Anterior cingulate cortex (tissue), 58 donors: Measurements from ENCODE around the gene SORBS2.

Source experiments
- DNase-seq, 58 donors: peaks; one replicate each; lab custom pipeline; 2025; lab: John Stamatoyannopoulos, UW

SORBS2 gene

DNA sequence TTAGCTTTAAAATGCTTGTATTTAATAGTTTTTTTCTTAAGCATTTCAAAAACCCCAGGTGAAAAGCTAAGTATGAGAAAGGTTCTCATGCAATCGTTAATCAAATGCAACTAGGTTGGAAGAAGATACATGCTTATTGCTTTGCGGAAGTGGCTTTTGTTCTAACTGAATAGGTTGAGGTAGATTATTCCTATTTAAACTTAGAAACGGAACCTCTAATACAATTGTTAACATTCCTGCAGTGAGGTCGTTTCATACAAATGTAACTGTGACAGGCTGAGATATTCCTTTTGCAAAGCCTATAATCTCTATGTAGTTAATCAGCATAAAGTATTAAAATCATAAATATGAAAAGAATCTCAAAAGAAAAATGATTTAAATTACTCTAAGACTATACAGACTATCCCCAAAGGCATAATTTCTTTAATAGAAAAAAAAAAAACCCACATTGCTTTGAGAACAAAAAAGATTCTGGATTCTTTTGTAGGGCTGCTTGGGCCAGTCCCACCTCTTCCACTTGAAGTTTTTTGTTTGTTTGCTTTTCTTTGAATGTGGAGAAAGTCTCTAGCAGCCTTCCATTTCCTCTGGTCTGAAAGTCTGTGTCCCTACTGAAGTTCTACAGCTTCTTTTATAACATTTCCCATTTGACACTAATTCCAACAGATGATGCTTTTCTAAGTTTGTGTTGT, 25.6 kb upstream of the SORBS2 start:
- no peak for DNase-seq

DNA sequence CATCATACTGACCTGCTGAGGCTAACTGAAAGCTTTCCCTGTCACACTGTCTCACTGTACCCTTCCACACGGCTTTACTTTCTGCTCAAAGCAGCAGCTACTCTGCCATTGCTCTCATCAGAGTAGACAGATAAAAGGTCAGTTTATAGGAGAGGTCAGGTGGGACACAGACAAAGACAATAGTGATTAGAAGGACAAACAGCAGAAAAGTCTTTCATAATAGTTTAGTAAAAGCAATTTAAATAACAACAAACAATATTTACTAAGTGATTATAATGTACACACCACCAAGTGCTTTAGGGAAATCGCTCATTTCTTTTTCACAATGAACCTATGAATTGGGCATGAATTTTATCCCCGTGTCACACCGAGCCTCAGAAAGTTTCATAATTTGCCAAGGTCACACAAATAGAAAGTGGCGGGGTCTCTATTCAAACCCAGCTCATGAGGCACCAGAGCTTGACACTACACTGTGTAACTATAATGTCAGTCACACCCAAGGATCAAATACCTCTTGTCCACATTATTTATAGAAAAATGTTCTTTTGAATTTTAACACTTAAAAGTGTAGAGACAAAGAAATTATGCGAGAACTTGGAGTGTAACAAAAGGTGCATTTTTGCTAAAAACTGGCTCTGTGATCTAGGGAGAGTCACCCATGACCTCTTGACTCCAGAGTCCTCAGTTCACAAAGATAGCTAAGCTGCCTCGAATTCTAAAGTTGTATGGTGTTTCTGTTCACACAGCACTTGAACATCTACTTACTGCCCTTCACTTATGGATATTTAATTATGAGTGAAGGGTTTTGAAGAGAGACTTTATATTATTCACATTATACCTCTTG, 24.5 kb upstream of the SORBS2 start:
- no peak for DNase-seq

DNA sequence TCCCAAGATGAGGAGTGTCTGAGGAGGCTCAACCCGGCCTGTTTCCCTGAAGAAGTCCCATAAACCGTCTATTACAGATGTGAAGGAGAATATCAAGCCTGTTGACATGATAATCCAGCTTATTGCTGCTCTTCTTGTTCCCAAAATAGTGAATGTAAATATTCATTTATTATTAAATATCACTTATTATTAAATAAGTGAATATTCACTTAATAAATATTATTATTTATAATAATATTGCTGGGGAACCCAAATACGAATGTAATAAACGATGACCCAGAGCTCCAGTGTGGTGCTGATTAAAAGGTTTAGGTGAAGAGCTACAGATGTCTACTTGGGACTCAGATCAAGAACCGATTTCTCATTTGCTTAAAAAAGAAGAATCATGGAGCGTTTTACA, 23.8 kb upstream of the SORBS2 start:
- DNase-seq, result no peak

DNA sequence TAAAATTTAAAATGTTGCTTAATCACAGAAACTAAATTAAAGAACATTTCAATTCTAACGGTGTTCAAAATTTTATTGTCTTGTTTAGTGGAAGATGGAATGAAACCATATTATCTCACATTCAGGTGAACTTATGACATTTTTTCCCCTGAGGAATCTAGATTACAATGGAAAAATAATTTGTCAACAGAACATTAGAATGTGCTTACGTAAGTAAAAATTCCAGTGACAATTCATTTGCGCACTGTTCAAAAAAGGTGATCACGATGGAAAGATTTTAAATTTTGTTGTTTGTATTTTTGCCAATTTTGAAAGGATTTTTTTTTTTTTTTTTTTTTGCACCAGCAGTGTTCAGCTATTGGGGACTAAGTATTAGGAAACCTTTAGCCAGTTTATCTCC, 23.3 kb upstream of the SORBS2 start:
- DNase-seq, result no peak

DNA sequence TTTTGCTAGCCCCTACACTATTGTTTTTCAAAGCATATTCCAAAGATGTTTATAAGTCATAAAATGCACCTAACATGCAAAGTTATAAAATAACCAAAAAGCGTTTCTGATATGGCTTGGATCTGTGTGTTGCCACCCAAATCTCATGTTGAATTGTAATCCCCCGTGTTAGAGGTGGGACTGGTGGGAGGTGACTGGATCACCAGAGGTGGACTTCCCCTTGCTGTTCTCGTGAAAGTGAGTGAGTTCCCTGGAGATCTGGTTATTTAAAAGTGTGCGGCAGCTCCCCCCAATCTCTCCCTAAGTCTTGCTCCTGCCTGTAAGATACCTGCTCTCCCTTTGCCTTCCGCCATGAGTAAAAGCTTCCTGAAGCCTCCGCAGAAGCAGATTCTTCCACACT, 22.8 kb upstream of the SORBS2 start:
- no peak for DNase-seq

DNA sequence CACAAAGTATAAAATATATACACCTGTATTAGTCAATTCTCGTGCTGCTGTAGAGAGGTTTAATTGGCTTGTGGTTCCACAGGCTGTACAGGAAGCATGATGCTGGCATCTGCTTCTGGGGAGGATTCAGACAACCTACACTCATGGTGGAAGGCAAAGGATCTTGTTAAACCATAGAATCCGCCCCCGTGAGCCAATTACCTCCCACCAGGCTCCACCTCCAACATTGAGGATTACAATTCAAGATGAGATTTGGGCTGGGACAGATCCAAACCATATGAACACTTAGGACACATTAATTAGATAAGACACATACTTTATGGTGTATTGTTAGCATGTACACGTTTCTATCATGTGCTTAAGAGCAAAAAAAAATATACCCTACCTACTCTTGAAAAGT, 22.1 kb upstream of the SORBS2 start:
- DNase-seq, result no peak

DNA sequence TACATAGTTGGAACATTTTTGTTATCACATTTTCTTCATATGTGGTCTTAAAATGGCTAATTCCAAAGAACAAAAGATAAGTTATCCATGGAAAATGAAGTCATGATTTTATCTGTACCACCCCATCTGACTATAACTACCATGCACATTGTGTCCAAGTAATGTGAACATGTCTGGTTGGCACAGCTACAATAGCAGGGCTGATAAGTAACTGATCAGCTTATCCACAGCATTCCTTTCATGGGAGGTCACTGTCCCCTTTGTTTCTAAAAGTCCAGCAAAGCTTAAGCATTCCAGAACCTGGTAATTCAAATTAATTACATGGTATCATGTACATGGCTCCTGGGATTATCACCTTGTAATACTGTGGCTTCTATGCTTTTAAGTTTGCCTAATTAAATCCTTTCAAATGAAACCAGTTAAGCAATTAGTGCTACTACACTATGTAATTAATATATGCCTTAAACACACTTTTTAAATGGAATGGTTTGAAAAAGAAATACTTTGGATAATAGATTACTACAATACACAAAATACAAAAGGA, 21.1 kb upstream of the SORBS2 start:
- no peak for DNase-seq

DNA sequence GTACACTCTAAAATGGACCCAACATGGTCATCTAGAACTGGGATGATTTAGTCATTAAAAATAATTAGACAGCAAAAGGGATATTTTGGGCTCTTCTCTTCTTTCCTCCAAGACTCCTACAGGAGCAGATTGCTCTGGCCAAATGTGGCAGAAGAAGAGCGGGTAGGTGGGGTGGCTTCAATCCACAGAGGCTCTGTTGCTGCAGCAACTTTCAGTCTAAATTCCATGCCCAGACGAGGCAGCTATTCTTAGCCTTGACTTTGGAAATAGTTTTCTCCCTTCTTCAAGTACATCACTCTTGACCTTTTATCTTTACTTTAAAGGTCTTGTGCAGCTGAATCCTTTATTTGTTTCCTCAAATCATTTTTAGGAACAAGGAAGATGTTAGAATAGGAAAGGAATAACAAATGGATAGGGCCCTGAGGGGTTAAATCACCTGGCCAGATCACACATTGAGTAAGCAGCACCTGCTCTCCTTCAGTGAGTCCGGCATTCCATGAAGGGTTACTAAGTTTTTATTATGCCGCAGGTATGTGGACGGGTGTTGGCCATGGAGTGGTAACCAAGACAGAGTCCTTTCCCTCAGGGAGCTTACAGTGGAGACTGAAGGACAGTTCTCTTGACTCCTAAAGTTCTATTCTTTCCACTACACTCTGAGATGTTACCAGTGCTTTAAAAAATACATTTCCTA, 19.3 kb upstream of the SORBS2 start:
- peak in 5 of 58 donors; percentile 2 to 30 (median 12) for DNase-seq

DNA sequence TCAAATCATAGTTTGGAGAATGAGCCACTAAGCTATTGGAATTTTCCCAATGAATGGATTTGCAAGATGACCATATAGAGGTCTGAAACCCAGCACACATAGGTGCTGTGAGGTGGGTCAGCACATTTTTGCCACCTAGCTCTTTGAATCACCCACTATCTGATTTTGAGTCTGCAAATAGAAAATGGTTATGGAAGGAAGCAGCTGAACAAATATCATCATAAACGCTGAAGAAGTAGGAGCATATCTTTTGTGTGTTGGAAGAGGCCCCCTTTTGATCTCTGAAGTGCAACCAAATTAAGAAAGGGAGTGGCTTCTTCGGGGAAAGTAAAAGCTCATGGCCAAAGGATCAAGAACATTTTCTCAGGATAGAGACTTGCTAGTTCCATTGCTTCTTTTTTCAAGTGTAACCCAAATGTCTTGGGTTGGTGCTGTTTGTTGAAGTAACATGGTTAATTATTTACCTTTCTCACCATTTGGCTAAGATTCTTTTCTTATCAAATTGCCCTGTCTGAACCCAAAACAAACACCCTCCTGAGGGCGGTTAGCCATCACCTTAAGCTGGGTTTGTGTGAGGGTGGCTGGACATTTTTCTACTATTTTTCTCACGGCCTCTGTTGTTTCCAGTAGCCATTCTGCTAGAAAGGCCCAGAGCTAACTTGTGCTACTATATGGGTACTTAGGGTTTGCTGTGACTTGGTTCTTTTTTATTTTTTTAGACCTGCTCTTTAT, 18.4 kb upstream of the SORBS2 start:
- DNase-seq, result no peak

DNA sequence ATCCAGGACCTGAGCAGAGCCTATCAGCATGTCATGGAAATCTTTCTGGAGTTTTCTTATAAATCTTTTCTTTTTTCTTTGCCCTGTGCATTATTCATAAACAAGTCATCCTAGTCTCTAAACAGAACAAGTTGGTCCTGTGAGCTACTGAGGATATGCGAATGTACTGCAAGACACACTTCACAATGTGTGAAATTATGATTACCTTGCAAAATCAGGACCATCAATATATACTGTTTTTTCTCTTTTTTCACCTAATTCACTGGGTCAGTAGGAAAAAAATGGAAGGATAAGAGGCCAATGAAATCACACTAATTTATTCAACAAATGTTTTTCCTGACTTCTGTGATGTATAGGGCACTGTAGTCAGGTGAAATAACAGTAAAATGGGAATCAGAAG, 14.4 kb upstream of the SORBS2 start:
- no peak for DNase-seq

DNA sequence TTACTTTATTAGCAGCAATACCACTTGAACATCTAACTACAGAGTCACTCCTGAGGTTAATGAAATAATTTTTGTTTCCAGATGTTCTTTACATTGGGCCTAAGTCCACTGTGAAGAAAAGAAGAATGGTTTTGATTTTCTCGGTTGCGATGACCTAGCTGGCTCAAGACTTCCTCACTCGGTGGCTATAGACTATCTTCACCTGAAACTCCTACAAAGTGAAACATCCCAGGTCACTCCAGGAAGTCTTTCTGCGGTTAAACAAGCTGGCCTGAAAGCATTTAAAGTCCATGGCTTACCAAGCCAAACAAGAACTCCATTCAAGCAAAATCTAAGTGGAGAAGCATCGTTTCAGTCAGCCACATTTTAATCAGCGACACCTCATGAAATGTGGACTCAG, 13.7 kb upstream of the SORBS2 start:
- DNase-seq, result no peak

DNA sequence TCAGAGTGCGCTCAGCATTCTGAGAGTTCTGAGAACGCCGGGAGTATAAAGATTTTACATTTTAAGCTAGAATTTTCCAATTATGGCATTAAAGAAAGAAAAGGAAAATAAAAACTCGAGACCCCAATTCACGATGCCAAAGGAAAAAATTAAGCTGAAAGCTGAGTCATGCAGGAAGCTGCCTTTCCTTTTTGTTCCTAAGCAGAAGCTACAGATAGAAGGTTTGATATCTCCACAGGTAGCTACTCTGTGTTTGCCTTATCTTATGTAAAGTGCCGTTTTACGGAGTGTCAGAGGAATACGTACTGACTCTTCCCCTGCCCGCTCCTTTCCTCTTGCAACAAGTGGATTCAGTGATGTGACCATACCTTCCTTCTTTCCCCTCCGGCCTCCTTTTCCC, 10.8 kb upstream of the SORBS2 start:
- no peak for DNase-seq

DNA sequence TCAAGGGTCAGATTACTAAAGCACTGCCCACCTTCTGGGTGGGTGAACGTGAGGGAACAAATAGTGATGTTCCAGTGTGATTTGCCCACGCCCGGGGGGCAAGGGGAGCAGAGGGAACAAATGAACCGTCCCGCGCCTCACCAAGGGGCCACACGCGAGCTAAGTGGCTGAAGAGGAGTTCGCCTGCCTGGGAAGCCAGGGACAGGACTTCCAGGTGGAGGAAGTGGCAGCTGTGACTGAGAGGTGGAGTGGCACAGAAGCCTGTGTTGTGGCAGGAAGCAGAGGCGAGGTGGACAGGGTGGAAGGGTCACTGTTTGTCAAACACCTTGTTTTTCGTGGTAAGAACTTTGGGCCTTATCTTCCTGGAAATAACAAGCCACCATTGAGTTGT, 9.0 kb upstream of the SORBS2 start:
- DNase-seq, result no peak

DNA sequence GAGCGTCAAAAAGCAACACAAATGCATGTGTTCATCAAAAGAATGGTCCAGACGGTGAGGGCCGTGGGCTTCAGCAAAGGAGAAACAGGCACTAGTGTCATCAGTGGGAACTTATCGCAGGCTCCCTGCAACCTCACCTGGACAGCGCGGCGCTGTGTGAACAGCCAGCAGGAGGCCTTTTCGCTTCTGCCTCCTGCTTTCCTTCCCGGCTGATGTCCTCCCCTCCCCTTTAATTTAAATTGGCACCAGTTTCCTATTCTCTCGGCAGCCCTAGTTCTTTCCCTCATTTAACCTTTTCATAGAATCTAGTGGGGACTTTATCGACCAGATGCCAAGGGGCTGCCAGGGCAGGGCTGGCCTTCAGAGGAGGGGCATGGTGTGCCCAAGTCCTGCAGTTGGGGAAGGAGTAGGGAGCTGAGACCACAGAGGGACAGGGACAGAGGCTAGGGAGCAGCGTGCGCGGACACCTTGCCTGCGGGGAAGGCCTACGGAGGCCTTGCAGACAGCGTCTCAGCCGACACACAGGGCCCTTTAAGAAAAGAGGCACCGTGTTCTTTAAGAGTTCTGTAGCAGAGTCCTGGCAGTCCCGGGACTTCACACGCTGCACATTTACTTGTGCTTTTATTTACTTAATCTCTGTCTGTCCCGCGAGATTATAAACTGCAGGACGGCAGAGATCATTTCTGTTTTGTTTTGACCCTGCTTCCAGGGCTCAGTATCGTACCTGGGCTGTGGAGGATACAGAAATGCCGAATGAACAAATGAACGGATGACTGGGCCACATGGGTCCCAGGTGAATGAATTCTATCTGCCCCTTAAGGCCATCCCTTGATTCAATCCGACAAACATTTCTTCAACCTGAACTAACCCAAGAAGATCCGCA, 8.4 kb upstream of the SORBS2 start:
- DNase-seq, result no peak

DNA sequence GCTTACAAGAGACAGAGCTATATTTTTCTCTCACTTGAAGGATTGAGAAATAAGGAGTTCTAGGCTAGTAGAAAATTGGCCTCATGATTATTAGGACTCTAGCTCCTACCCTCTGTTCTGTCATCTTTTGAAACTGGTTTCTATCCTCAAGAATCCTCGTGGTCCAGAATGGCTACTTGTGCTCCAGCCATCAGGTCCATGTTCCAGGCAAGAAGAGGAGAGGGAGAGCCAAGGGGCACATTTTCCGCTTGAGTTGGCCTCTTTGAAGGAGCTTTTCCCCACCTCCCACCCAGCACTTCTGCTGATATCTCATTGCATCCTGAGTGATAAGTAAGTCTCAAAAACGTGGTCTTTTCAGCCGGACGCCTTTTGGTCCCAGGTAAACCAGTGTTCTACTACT, 7.2 kb upstream of the SORBS2 start:
- DNase-seq, result no peak

DNA sequence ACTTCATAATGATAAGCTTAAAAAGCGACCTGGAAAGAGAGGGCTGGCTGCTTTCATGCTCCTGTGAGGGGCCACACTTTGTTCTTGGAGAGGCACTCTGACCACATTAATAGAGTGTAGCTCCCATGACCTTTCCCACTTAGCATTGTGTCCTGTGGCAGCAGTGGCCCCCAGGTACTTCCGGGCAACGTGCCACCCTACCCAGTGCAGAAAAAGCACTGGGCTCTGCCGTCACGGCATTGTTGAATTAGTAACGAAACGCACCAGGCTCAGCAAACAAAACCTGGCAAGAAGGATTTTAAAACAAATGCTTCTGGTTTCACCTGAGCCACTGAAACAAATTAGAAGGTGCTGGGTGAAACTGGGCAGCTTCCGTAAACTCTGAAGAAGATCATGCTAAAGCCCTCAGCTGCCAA, 5.4 kb upstream of the SORBS2 start:
- no peak for DNase-seq

DNA sequence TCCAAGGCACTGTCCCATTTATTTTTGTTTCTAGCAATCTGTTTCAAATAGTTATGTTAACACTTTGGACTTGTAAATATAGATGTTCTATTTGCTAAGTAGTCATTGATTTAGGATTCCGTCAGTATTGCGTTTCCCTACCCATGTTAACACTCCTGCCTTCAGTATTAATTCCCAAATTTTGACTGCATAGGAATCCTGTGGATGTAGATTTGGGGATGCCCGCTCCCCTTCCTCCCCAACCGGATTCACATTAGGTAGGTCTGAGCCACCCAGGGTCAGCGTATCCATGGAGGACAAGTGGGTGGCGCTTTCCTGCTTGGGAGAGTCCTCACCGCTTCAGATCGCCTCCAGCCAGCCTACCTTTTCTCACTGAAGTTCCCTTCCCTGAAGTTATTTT, 1.1 kb upstream of the SORBS2 start:
- no peak for DNase-seq

DNA sequence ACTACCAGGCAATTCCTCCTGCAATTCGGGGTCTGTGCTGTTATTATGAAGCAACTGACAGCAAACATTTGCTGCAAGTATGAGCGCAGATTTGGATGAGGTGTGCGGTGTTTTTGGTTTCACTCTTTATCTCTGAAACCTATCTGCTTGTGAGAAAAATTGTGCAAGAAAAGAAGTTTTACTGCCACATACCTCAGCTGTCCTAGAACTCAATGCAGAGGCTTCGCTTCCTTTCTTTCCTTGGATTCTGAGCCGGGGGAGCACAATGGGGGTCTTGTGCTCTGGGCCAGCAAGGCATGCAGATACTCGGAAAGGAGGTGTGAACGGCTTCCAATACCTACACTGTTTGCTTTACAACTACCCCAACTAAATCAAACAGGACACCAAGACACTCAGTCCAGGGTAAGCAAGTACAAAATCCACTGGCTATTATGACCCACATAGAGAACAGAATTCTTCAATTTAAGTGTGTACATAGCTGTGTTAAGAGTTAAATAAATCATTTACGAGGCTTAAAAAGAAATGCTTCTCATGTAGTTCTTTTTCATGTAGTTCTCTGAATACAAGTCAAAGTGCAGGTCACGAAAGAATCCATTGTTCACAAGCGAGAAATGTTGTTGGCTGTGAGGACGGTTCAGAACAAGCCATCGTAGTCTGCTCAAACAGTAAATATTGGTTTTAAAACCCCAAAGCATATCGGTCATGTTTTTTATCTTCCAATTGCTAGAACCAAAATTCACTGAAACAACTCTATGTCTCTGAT, 1.1 kb downstream of the SORBS2 start:
- peak in 1 of 58 donors; percentile 5 for DNase-seq

DNA sequence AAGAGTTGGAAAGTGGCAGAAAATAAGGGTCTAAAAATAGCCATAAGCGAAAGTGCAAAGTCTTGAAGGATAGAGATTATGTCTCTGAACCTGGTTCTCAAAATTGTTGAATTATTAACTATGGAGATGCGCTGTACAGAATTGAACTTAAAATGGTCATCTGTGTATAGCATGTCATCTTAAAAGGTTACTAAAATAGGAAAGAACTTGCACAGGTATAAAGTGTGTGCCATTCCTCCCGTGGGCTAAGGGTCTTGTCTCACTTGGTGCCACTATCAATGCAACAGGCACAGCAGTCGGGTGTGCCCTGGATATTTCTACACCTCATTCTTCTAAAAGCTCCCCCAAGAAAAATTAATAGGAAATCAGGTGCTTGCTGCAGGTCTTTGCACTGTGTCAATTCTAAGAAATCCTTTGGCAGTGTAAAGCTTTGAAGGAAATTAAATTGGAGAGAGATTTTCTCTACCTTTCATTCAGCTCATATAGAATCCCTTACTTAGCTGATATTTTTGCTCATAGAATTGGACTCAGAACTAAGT, 2.4 kb downstream of the SORBS2 start:
- DNase-seq, result no peak
